GM21717 (cell line): ENCODE measurements around the gene RNF144A.
"Not testable (repeated sequence)": the region's sequence is repeated elsewhere in the genome, so short reads cannot be mapped to it uniquely, and the experiment has no call there.

ENCODE experiments used
- ATAC-seq: cut with Tn5 transposase; IDR thresholded peaks from one replicate; pipeline ENCODE4 v1.9.1; 2021; ENCODE audit warnings: mild to moderate bottlenecking, moderate library complexity; ENCODE audit not compliant: unreplicated experiment

RNF144A gene

DNA sequence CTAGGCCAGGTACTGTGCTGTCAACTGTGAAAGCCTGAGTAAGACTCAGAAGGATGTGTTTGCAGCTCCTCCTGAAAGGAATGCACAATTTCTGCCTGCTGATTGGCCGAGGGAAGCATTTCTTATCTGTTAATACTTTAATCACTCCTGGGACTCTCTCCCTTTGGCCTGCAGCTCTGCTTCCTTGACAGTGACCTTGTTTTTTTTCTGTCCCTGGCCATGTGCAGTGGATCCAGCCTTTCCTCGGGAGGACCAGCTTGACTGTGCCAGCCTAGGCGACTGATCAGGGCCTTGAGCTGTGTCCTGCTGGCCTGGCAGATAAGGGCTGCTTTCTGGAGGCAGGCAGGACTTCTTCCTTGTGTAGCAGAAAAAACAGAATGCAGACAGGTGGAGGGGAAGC is 10.0 kb downstream of the RNF144A start:
- ATAC-seq, result no peak

DNA sequence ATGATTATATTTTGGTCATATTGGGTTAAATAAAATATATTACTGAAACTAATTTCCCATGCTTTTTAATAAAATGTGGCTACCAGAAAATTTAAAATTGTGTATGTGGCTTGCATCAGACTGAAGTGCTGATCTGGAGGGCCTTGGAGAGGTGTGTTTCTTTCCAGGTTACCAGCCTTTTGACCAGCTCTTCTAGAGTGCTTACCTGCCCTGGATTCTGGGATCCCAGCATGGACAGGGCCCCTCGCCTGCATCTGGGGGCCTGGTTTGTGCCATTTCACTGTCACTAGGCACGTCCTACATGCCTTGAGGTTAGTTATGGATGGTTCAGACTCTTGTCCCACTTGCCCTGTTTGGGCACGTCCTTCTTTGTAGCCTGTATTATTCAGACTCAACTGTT is 10.5 kb downstream of the RNF144A start:
- no peak for ATAC-seq

GRCh38 chr2:6928452-6928851 is 11.2 kb downstream of the RNF144A start:
- ATAC-seq, result no peak

DNA sequence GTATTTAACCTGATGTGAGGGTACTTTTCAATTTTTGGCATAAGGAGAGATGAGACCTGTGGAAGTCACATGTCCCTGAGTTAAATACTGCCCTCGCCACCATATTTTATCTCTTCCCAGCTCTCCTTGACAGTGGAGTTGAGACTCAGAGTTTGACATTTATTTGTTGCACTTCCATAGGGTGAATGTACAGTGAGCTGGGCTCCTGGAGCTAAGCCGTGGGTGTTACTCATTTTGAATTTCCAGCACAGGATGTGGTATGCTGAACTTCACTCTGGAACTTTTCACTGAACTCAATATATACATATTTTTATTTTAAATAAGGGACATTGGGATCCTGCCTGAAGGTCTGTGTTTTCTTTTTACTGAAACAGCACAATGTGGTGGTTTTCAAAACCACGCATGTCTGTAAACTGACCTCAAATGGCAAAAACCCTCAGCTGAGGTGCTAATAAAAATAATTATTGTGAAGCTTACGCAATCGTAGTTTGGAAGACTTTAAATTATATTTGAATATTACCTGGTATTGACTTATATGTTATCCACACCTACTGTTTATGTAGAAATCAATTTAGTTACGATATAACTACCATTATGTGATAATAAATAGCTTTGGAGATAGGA is 12.1 kb downstream of the RNF144A start:
- no peak for ATAC-seq

GRCh38 chr2:6930923-6931647 is 13.9 kb downstream of the RNF144A start:
- no peak for ATAC-seq

- ATAC-seq, result no peak
Measured at GRCh38 chr2:6931753-6932152, 14.5 kb downstream of the RNF144A start.

DNA sequence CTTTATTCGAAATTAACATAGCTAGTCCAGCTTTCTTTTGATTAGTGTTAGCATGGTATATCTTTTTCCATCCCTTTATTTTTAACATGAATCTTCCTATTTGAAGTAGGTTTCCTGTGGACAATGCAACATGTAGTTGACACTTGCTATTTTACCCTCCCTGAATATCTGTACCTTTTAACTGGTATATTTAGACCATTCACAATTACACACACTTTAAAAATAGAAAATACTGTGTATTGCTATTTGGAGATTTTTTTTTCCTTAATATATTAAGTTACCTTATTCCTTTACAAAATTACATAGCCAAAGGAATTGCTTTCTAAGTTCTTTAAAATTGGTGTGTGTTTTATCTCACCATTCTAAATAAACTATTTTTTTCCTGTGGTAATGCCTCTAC is 15.0 kb downstream of the RNF144A start:
- ATAC-seq, result no peak

GRCh38 chr2:6932828-6933227 is 15.6 kb downstream of the RNF144A start:
- ATAC-seq, result no peak

DNA sequence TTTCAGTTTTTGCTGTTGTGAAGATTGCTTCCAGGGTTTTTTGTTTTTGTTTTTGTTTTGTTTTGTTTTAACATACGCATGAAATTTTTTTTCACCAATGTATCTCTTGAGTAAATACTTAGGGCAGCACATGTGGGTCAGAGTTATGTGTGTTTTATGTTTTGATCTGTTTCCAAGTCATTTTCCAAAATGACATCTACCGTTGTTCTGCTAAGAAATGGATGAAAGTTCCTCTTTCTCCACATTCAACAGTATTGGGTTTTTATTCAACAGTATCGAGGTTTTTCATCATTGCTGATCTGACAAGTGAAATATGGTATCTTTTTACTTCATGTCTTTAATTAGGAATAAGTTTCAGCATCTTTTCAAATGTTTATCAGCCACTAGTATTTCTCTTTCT is 16.7 kb downstream of the RNF144A start:
- ATAC-seq, result no peak

DNA sequence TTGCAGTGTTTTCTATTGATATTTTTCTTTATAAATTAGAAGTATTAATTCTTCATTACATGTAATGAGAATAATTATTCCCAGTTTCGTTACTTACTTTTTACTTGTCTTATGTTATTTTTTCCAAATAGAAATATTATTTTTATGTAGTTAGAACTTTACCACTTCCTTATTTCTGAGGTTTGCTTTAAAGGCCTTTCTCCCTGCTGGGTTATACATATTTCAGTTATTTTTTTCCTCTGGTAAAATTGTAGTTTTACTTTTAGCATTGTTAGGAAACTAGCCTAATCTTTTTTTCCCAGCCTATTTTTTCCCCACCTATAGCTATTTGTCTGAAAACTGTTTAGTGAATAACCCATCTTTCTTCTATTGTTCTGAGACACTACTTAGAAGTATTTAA is 17.1 kb downstream of the RNF144A start:
- ATAC-seq, result no peak

GRCh38 chr2:6934758-6935651 is 17.8 kb downstream of the RNF144A start:
- no peak for ATAC-seq

DNA sequence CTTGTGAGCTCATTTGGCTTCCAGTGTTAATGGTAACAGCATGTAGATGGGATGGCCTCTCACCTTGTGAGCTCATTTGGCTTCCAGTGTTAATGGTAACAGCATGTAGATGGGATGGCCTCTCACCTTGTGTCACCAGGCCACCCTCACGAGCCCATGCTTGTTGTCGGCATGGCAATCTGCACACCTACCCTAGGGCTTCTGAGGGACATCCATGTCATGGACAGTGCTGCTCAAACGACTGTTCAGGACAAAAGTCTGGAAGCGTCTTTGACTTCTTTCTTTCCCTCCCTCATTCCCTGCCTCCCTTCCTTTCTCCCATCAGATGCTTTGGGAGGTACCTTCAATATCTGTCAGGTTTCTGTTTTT is 18.4 kb downstream of the RNF144A start:
- not testable (repeated sequence) for ATAC-seq

- no peak for ATAC-seq
Measured at GRCh38 chr2:6937157-6937556, 19.9 kb downstream of the RNF144A start.

GRCh38 chr2:6937582-6937981 is 20.4 kb downstream of the RNF144A start:
- ATAC-seq, result no peak

GRCh38 chr2:6939071-6939470 is 21.9 kb downstream of the RNF144A start:
- no peak for ATAC-seq

- no peak for ATAC-seq
Measured at GRCh38 chr2:6940820-6941219, 23.6 kb downstream of the RNF144A start.

DNA sequence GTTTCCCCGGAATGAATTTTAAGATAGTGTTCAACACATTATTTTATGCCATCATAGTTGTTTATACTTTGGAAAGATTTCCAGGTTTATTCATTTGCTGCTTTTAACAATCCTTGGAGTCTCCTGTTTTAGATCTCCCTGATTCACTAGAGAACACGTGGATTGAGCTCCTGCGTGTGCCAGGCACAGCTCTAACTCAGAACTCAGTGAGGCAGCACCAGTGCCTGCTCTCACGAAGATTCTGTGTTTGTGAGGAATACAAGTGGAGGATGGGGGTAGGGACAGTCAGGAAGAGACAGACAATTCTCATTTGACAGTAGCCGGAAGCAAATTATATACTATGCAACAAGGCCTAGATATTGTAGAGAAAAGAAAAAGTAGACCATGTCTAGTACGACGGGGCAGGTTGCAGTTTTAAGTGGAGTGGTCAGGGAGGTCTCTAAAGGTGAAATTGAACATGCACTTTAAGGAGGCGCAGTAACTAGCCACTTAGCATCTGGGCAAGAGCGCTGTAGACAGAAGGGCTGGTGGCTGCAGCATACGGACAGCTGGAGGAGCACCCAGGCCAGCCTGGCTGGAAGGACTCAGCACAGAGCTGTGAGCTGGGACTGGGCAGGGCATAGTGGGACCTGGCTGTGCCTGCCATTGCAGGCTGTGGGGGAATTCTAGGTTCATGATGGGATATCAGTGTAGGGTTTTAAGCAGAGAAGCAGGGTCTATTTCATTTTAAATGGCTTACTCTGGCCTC is 24.3 kb downstream of the RNF144A start:
- no peak for ATAC-seq

GRCh38 chr2:6942848-6943247 is 25.6 kb downstream of the RNF144A start:
- ATAC-seq, result no peak

GRCh38 chr2:6943523-6943922 is 26.3 kb downstream of the RNF144A start:
- no peak for ATAC-seq

GRCh38 chr2:6943971-6944370 is 26.8 kb downstream of the RNF144A start:
- no peak for ATAC-seq

GRCh38 chr2:6944555-6944954 is 27.3 kb downstream of the RNF144A start:
- no peak for ATAC-seq
